Measurements from ENCODE around the gene TSR3.

TSR3 gene

GRCh38 chr16:1323296-1324239 is 28.1 kb downstream of the TSR3 start:
- H3K27ac ChIP-seq (ENCODE audit: low read length), result no peak overlapping the region
- H3K9ac ChIP-seq (ENCODE audit: low read length), result no peak overlapping the region
- 0 out of 2 replicates have a peak, but pooled peaks cover 3% of the 10 kb centered on the region for H3K36me3 ChIP-seq (replicated peaks; ENCODE audit: insufficient read depth, low read length)
- H3K9me3 ChIP-seq (replicated peaks; ENCODE audit: insufficient read depth, low read length), result no peaks in the 10 kb centered on the region
- no peaks in the 10 kb centered on the region for H3F3A ChIP-seq (ENCODE audit: insufficient read depth, low read length)
- no peak overlapping the region for H3K4me2 ChIP-seq (ENCODE audit: low read depth, low read length)
- no peak for DNase-seq
- TF ChIP-seq CTCF (IDR thresholded peaks at IDR 0.05; ENCODE audit: low read length), result no peak
- H3K79me2 ChIP-seq (ENCODE audit: low read length), result peaks cover 8% of the 10 kb centered on the region
- no peaks in the 10 kb centered on the region for H4K20me1 ChIP-seq (ENCODE audit: insufficient read depth, low read length)
- no peaks in the 10 kb centered on the region for H3K4me1 ChIP-seq (ENCODE audit: low read length)
- H3K9me2 ChIP-seq (replicated peaks; ENCODE audit: insufficient read depth, low read length), result no peaks in the 10 kb centered on the region
- H2AFZ ChIP-seq (ENCODE audit: low read length), result no peak overlapping the region
- H3K27me3 ChIP-seq (replicated peaks; ENCODE audit: insufficient read depth, low read length), result no peaks in the 10 kb centered on the region
- no peak overlapping the region for H3K4me3 ChIP-seq (ENCODE audit: low read length)

DNA sequence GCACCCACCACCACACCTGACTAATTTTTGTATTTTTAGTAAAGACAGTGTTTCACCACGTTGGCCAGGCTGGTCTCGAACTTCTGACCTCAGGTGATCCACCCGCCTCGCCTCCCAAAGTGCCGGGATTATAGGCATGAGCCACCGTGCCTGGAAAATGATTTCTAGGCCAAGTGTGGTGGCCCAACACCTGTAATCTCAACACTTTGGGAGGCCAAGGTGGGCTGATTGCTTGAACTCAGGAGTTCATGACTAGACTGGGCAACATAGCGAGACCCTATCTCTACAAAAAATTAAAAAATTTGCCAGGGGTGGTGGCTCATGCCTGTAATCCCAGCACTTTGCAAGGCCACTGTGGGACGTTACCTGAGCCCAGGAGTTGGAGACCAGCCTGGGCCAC is 29.3 kb downstream of the TSR3 start:
- H2AFZ ChIP-seq (ENCODE audit: low read length), result no peak overlapping the region
- H3K9ac ChIP-seq (ENCODE audit: low read length), result no peak overlapping the region
- no peaks in the 10 kb centered on the region for H3K4me1 ChIP-seq (ENCODE audit: low read length)
- H3K9me3 ChIP-seq (replicated peaks; ENCODE audit: insufficient read depth, low read length), result no peaks in the 10 kb centered on the region
- no peak overlapping the region for H3K4me2 ChIP-seq (ENCODE audit: low read depth, low read length)
- no peaks in the 10 kb centered on the region for H3F3A ChIP-seq (ENCODE audit: insufficient read depth, low read length)
- no peak for DNase-seq
- peaks cover 10% of the 10 kb centered on the region for H3K36me3 ChIP-seq (replicated peaks; ENCODE audit: insufficient read depth, low read length)
- no peaks in the 10 kb centered on the region for H3K9me2 ChIP-seq (replicated peaks; ENCODE audit: insufficient read depth, low read length)
- H3K27me3 ChIP-seq (replicated peaks; ENCODE audit: insufficient read depth, low read length), result no peaks in the 10 kb centered on the region
- TF ChIP-seq EZH2 (optimal IDR thresholded peaks at IDR 0.05; ENCODE audit: low read depth, low read length) (no peak), EZH2phosphoT487 (IDR thresholded peaks at IDR 0.05; ENCODE audit: low read length) (no peak), CTCF (IDR thresholded peaks at IDR 0.05; ENCODE audit: low read length) (no peak)
- no peak overlapping the region for H3K4me3 ChIP-seq (ENCODE audit: low read length)
- no peak overlapping the region for H3K27ac ChIP-seq (ENCODE audit: low read length)
- peaks cover 19% of the 10 kb centered on the region for H3K79me2 ChIP-seq (ENCODE audit: low read length)
- H4K20me1 ChIP-seq (ENCODE audit: insufficient read depth, low read length), result no peaks in the 10 kb centered on the region

DNA sequence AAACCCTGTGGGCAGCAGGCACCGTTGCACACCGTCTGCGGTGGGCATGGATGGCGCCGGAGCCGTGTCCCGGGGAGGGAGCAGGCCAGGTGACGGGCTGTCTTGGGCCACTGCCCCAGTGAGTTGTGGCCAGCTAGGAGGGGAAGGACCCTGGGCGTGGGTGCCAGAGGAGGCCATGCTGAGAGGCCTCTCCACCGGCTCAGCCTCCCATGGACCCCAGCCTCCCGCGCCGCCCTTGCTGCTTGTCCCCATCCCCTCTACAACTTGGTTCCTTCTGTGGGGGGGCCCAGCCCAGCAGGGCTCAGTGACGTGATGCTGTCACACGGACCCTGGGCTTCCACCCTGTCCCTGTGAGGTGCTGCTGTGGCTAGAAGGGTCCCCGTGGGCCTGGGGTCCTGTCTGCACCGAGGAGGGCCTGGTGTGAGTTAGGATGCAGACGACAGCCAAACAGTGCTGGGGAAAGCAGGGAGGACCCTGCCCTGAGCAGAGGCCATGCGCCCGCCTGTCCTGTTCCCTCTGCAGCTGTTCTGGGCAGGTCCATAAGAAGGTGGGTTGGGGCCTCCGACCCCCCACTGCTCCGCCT is 30.9 kb downstream of the TSR3 start:
- H3K9me3 ChIP-seq (replicated peaks; ENCODE audit: insufficient read depth, low read length), result no peaks in the 10 kb centered on the region
- H3K27me3 ChIP-seq (replicated peaks; ENCODE audit: insufficient read depth, low read length), result no peaks in the 10 kb centered on the region
- peaks cover 15% of the 10 kb centered on the region for H3K36me3 ChIP-seq (replicated peaks; ENCODE audit: insufficient read depth, low read length)
- no peak overlapping the region for H3K27ac ChIP-seq (ENCODE audit: low read length)
- H3K4me2 ChIP-seq (ENCODE audit: low read depth, low read length), result no peak overlapping the region
- H2AFZ ChIP-seq (ENCODE audit: low read length), result no peak overlapping the region
- no peaks in the 10 kb centered on the region for H3K4me1 ChIP-seq (ENCODE audit: low read length)
- no peak overlapping the region for H3K9ac ChIP-seq (ENCODE audit: low read length)
- no peak for DNase-seq
- H3K79me2 ChIP-seq (ENCODE audit: low read length), result peaks cover 35% of the 10 kb centered on the region
- no peaks in the 10 kb centered on the region for H4K20me1 ChIP-seq (ENCODE audit: insufficient read depth, low read length)
- H3F3A ChIP-seq (ENCODE audit: insufficient read depth, low read length), result no peaks in the 10 kb centered on the region
- no peak overlapping the region for H3K4me3 ChIP-seq (ENCODE audit: low read length)
- H3K9me2 ChIP-seq (replicated peaks; ENCODE audit: insufficient read depth, low read length), result no peaks in the 10 kb centered on the region
- no peak for TF ChIP-seq EZH2phosphoT487 (IDR thresholded peaks at IDR 0.05; ENCODE audit: low read length)
- no peak for TF ChIP-seq CTCF (IDR thresholded peaks at IDR 0.05; ENCODE audit: low read length)
- no peak for TF ChIP-seq EZH2 (optimal IDR thresholded peaks at IDR 0.05; ENCODE audit: low read depth, low read length)
